ENCODE results near the gene SPTB.
A peak's percentile ranks its signal among the peaks of the same experiment; 100 is the strongest.

The SPTB gene

GRCh38 chr14:64704743-64705380 is 174.8 kb downstream of the SPTB start:
- peak; percentile 59 for DNase-seq

GRCh38 chr14:64704143-64704742 is 175.5 kb downstream of the SPTB start, which contains the start of gene PLEKHG3:
Gene PLEKHG3 (plus strand): TSS chr14:64704424. CDS start chr14:64727632, 23,208 bp downstream.
- DNase-seq: peak; percentile 93

- no peak for DNase-seq
These were observed 176.1 kb downstream of the SPTB start for GRCh38 chr14:64703395-64704142.

GRCh38 chr14:64702493-64703394 is 177.0 kb downstream of the SPTB start:
- DNase-seq: peak; percentile 80

- no peak for DNase-seq
These were observed 178.0 kb downstream of the SPTB start for GRCh38 chr14:64701660-64702059.

- no peak for DNase-seq
These were observed 178.8 kb downstream of the SPTB start for GRCh38 chr14:64700894-64701293.

GRCh38 chr14:64700290-64700689 is 179.4 kb downstream of the SPTB start:
- DNase-seq: no peak

GRCh38 chr14:64698903-64699302 is 180.8 kb downstream of the SPTB start:
- DNase-seq: peak; percentile 61

- DNase-seq: peak; percentile 15
These were observed 183.3 kb downstream of the SPTB start for GRCh38 chr14:64696355-64696857.

Data from DMS53 (cell line).